Measurements from ENCODE around the gene ADCK1.

- no peak for TF ChIP-seq CREB1 (CRISPR knock-in tag; IDR thresholded peaks at IDR 0.05; ENCODE audit: low read depth)
- TF ChIP-seq CTCF (conservative IDR thresholded peaks at IDR 0.05; ENCODE audit: low read depth in 2 of 2), result no peak
- TF ChIP-seq POLR2AphosphoS5 (IDR thresholded peaks at IDR 0.05; ENCODE audit: low read depth), result no peak
- no peak for TF ChIP-seq STAT1 (IDR thresholded peaks at IDR 0.05; ENCODE audit: unreplicated experiment)
- no peak for TF ChIP-seq EZH2phosphoT487 (IDR thresholded peaks at IDR 0.05; ENCODE audit: unreplicated experiment)
- TF ChIP-seq EZH2 (IDR thresholded peaks at IDR 0.05; ENCODE audit: low read depth, unreplicated experiment), result no peak
- no peak for TF ChIP-seq NANOG (IDR thresholded peaks at IDR 0.05; ENCODE audit: borderline replicate concordance)
- TF ChIP-seq JUNB (IDR thresholded peaks at IDR 0.05; ENCODE audit: unreplicated experiment), result no peak
These were observed 93.1 kb downstream of the ADCK1 start for GRCh38 chr14:77892890-77893484.
